HepG2 (cell line): Measurements from ENCODE around the gene RCBTB1. TPM values are rescaled to one million over a fixed set of nuclear protein-coding genes. Genes with fewer than 3 reads are reported as not detected.

Source experiments
- FOXO1 ChIP-seq: sonication (generic); formaldehyde crosslinking; IDR thresholded peaks from 2 replicates; pipeline ENCODE4 v1.4.0; 2020; ENCODE audit warnings: missing genetic modification reagents
- NR1H2 ChIP-seq: sonication (generic); formaldehyde crosslinking; IDR thresholded peaks from 2 replicates; pipeline ENCODE4 v1.8.1; 2022; ENCODE audit warnings: low read depth, missing genetic modification reagents, borderline replicate concordance
- SETDB1 ChIP-seq: sonication (generic); formaldehyde crosslinking; IDR thresholded peaks from 2 replicates; pipeline ENCODE4 v1.5.1; 2020; ENCODE audit warnings: missing genetic modification reagents, mild to moderate bottlenecking, borderline replicate concordance
- SMAD9 ChIP-seq: sonication (generic); formaldehyde crosslinking; IDR thresholded peaks from 2 replicates; pipeline ENCODE4 v1.5.1; 2020; ENCODE audit warnings: mild to moderate bottlenecking, missing genetic modification reagents
- TAF1 ChIP-seq: sonication (generic); formaldehyde crosslinking; IDR thresholded peaks from 2 replicates; pipeline ENCODE4 v1.4.0; 2020; ENCODE audit warnings: missing genetic modification reagents
- ZBTB20 ChIP-seq: sonication (generic); formaldehyde crosslinking; IDR thresholded peaks from 2 replicates; pipeline ENCODE4 v1.8.1; 2023; ENCODE audit warnings: missing genetic modification reagents, low read depth, mild to moderate bottlenecking, borderline replicate concordance
- ZMYM3 ChIP-seq: sonication (generic); formaldehyde crosslinking; IDR thresholded peaks from 2 replicates; pipeline ENCODE4 v1.5.1; 2020; ENCODE audit warnings: mild to moderate bottlenecking, missing genetic modification reagents
- ZNF225 ChIP-seq: sonication (generic); formaldehyde crosslinking; IDR thresholded peaks from 2 replicates; pipeline ENCODE4 v1.4.0; 2020; ENCODE audit warnings: mild to moderate bottlenecking, missing genetic modification reagents
- ZNF296 ChIP-seq: sonication (generic); formaldehyde crosslinking; conservative IDR thresholded peaks from 2 replicates; pipeline ENCODE4 v1.5.0; 2020; ENCODE audit warnings: mild to moderate bottlenecking, missing genetic modification reagents
- ZNF382 ChIP-seq: sonication (generic); formaldehyde crosslinking; IDR thresholded peaks from 2 replicates; pipeline ENCODE4 v1.5.0; 2020; ENCODE audit warnings: missing genetic modification reagents, mild to moderate bottlenecking, borderline replicate concordance
- ZNF549 ChIP-seq: sonication (generic); formaldehyde crosslinking; IDR thresholded peaks from 2 replicates; pipeline ENCODE4 v1.5.0; 2020; ENCODE audit warnings: missing genetic modification reagents
- ZNF570 ChIP-seq: sonication (generic); formaldehyde crosslinking; IDR thresholded peaks from 2 replicates; pipeline ENCODE4 v1.4.0; 2020; ENCODE audit warnings: mild to moderate bottlenecking, missing genetic modification reagents, borderline replicate concordance
- ZNF749 ChIP-seq: sonication (generic); formaldehyde crosslinking; IDR thresholded peaks from 2 replicates; pipeline ENCODE4 v1.8.0; 2022; ENCODE audit warnings: mild to moderate bottlenecking, missing genetic modification reagents, moderate library complexity, borderline replicate concordance
- ZSCAN20 ChIP-seq: sonication (generic); formaldehyde crosslinking; IDR thresholded peaks from 2 replicates; pipeline ENCODE4 v1.4.0; 2020; ENCODE audit warnings: missing genetic modification reagents, mild to moderate bottlenecking, borderline replicate concordance
- polyA plus RNA-seq, 8 experiments: library from polyadenylated mRNA; depleted of rRNA in 3 of 8; stranded (reverse) in 7 of 8; unstranded in 1 of 8; fragments of >200 nt; fragmentation: Illumina TruSeq in 4 of 8; extraction: Trizol in 4 of 8; gene quantifications; 2 replicates each; pipeline versions ENCODE4 v1.2.1 to v1.2.3, GENCODE V29; 2011 to 2016; ENCODE audit warnings: low read depth in 4 of 8, missing spikeins in 1 of 8, mixed read lengths in 1 of 8; ENCODE audit not compliant: insufficient read depth in 1 of 8
- total RNA-seq, 5 experiments: library from RNA; depleted of rRNA; stranded (reverse); fragments of >200 nt; fragmentation: Illumina TruSeq; extraction: Trizol; gene quantifications; 2 replicates each; pipeline ENCODE4 v1.2.3, GENCODE V29; 2016; ENCODE audit warnings: low read depth in 1 of 5
- TF ChIP-seq, protein P1 (sequence below): sonication (generic); formaldehyde crosslinking; IDR thresholded peaks from 2 replicates; pipeline ENCODE4 v1.4.0; 2020; ENCODE audit warnings: low read depth, mild to moderate bottlenecking, missing genetic modification reagents
- TF ChIP-seq, protein P2 (sequence below): sonication (generic); formaldehyde crosslinking; IDR thresholded peaks from 2 replicates; pipeline ENCODE4 v1.8.0; 2022; ENCODE audit warnings: low read depth, missing genetic modification reagents
- TF ChIP-seq, protein P3 (sequence below): sonication (generic); formaldehyde crosslinking; IDR thresholded peaks from 2 replicates; pipeline ENCODE4 v1.4.0; 2020; ENCODE audit warnings: low read depth, mild to moderate bottlenecking, missing genetic modification reagents
- TF ChIP-seq, protein P4 (sequence below): sonication (generic); formaldehyde crosslinking; IDR thresholded peaks from 2 replicates; pipeline ENCODE4 v1.5.0; 2020; ENCODE audit warnings: missing genetic modification reagents
- TF ChIP-seq, protein P5 (sequence below): IDR thresholded peaks from 2 replicates; pipeline ENCODE4 v1.6.1; 2016; ENCODE audit warnings: missing genetic modification reagents, missing compliant biosample characterization
- TF ChIP-seq, protein P6 (sequence below): IDR thresholded peaks from 2 replicates; pipeline ENCODE4 v1.6.1; 2016; ENCODE audit warnings: missing biosample characterization, missing genetic modification reagents, low read depth

RCBTB1 gene
- total and polyA plus RNA-seq, 2 of the 13 experiments (the other 11 are each of a cell fraction or from before 2014, with no cell fraction given) = 13.4 to 21.6 TPM

DNA sequence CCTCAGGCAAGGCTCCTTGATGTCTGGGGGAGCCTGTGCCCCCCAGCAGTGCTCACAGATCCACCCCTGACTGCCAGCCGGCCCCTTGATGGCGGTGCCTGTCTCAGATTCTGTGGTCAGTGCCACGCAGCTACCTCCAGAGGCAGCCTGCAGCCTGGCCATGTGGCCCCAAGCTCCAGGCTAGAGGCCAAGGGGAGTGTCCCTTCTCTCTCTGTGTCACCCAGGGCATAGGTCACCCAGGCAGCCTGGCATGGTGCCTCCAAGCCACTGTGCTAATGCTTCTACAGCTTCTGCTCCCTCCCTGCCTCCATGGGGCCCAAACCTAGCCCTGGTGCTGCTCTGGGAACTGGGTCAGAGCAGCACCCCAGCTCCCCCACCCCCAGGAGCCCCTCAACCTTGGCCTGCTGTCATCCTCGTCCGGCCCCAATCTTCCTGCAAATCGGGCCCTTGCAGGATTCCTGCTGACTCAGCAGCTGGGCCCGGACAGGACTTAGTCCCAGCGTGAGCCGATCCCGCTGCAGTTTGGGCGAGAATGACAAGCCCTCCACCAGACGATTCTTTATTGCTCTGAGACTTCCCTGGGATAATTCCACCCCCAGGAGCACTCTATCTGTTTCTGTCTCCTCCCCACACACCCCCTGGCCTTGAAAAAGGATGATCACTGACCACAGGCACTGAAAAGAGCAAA lies 40.2 kb upstream of the RCBTB1 start (continued):
- TF ChIP-seq, protein P1, sequence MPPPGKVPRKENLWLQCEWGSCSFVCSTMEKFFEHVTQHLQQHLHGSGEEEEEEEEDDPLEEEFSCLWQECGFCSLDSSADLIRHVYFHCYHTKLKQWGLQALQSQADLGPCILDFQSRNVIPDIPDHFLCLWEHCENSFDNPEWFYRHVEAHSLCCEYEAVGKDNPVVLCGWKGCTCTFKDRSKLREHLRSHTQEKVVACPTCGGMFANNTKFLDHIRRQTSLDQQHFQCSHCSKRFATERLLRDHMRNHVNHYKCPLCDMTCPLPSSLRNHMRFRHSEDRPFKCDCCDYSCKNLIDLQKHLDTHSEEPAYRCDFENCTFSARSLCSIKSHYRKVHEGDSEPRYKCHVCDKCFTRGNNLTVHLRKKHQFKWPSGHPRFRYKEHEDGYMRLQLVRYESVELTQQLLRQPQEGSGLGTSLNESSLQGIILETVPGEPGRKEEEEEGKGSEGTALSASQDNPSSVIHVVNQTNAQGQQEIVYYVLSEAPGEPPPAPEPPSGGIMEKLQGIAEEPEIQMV (CRISPR knock-in tag) = no peak
- TF ChIP-seq ZMYM3 (CRISPR knock-in tag) = no peak
- peak; percentile 48; the same call in 1 of the 2 replicates for TF ChIP-seq TAF1 (CRISPR knock-in tag)
- no peak for TF ChIP-seq ZNF749
- TF ChIP-seq ZSCAN20 = no peak
- no peak for TF ChIP-seq ZNF225 (CRISPR knock-in tag)
- TF ChIP-seq ZBTB20 (CRISPR knock-in tag) = no peak
- TF ChIP-seq, protein P2, sequence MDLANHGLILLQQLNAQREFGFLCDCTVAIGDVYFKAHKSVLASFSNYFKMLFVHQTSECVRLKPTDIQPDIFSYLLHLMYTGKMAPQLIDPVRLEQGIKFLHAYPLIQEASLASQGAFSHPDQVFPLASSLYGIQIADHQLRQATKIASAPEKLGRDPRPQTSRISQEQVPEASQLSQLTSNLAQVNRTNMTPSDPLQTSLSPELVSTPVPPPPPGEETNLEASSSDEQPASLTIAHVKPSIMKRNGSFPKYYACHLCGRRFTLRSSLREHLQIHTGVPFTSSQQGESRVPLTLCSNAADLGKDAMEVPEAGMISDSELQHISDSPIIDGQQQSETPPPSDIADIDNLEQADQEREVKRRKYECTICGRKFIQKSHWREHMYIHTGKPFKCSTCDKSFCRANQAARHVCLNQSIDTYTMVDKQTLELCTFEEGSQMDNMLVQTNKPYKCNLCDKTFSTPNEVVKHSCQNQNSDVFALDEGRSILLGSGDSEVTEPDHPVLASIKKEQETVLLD (CRISPR knock-in tag) = no peak
- TF ChIP-seq, protein P3, sequence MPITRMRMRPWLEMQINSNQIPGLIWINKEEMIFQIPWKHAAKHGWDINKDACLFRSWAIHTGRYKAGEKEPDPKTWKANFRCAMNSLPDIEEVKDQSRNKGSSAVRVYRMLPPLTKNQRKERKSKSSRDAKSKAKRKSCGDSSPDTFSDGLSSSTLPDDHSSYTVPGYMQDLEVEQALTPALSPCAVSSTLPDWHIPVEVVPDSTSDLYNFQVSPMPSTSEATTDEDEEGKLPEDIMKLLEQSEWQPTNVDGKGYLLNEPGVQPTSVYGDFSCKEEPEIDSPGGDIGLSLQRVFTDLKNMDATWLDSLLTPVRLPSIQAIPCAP = no peak
- TF ChIP-seq NR1H2 (CRISPR knock-in tag) = no peak
- TF ChIP-seq, protein P4, sequence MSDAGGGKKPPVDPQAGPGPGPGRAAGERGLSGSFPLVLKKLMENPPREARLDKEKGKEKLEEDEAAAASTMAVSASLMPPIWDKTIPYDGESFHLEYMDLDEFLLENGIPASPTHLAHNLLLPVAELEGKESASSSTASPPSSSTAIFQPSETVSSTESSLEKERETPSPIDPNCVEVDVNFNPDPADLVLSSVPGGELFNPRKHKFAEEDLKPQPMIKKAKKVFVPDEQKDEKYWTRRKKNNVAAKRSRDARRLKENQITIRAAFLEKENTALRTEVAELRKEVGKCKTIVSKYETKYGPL = no peak
- TF ChIP-seq SETDB1 (CRISPR knock-in tag) = no peak
- TF ChIP-seq, protein P5, sequence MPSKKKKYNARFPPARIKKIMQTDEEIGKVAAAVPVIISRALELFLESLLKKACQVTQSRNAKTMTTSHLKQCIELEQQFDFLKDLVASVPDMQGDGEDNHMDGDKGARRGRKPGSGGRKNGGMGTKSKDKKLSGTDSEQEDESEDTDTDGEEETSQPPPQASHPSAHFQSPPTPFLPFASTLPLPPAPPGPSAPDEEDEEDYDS = no peak
- no peak for TF ChIP-seq FOXO1 (CRISPR knock-in tag)
- TF ChIP-seq, protein P6, sequence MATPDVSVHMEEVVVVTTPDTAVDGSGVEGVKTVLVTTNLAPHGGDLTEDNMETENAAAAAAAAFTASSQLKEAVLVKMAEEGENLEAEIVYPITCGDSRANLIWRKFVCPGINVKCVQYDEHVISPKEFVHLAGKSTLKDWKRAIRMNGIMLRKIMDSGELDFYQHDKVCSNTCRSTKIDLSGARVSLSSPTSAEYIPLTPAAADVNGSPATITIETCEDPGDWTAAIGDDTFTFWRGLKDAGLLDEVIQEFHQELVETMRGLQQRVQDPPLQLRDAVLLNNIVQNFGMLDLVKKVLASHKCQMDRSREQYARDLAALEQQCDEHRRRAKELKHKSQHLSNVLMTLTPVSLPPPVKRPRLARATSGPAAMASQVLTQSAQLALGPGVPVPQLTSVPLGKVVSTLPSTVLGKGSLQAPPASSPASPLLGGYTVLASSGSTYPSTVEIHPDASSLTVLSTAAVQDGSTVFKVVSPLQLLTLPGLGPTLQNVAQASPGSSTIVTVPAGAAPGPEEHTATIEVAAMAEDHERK (CRISPR knock-in tag) = no peak
- TF ChIP-seq ZNF570 = no peak
- no peak for TF ChIP-seq ZNF549 (CRISPR knock-in tag)
- peak; percentile 74; the same call in 1 of the 2 replicates for TF ChIP-seq ZNF296 (CRISPR knock-in tag)
- no peak for TF ChIP-seq ZNF382 (CRISPR knock-in tag)
- TF ChIP-seq SMAD9 (CRISPR knock-in tag) = no peak
